ENCODE measurements around the gene DGKI. TPM values are rescaled to one million over a fixed set of nuclear protein-coding genes. Genes with fewer than 3 reads are reported as not detected.

Gene DGKI
- total RNA-seq, 1 experiment from 2014 or later, result 0.55 TPM

DNA sequence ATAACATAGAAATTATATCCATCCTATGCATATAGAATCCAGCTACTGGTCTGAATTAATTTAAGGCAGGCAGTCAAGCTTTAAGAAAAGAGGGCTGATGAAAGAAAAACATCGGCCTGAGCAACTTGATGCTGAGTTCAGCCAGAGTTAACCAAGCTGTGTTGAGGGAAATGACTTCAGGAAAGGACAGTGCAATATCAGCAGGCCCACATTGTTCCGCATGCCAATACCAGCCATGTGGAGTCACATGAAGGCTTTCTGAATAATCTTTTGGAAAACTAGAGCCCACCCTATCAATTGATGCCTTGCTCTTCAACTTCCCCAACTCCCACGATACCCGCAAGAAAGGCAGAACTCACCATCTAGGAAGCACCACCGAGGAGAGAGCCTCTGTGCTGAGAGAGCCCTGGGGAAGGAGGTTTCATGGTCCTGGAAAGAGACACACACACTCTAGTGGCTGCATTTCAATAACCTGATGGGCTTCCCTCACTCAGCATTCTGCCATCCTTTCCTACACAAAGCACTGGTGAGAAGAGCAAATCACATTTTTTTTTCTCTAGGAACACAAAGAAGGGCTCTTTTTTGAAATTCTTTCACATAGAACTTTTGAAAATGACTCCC lies 377.5 kb downstream of the DGKI start:
- H2BK15ac ChIP-seq (ENCODE audit: low read depth, low read length), result no peak overlapping the region
- no peaks in the 10 kb centered on the region for H3K4me1 ChIP-seq (ENCODE audit: insufficient read depth, low read length)
- no peak overlapping the region for H3K9ac ChIP-seq (ENCODE audit: extremely low read depth, insufficient read length, low read length)
- H4K5ac ChIP-seq (ENCODE audit: insufficient read length, low read depth, low read length), result no peak overlapping the region
- H3K4ac ChIP-seq (ENCODE audit: low read depth, low read length), result no peak overlapping the region
- H4K8ac ChIP-seq (replicated peaks; ENCODE audit: insufficient read length, low read depth, low read length), result no peak overlapping the region
- H3K79me1 ChIP-seq (ENCODE audit: insufficient read depth, low read depth, low read length, poor library complexity, severe bottlenecking), result no peaks in the 10 kb centered on the region
- no peaks in the 10 kb centered on the region for H3K79me2 ChIP-seq (ENCODE audit: insufficient read depth, low read length)
- no peaks in the 10 kb centered on the region for H3K9me3 Mint-ChIP-seq
- no peaks in the 10 kb centered on the region for H3K36me3 Mint-ChIP-seq (ENCODE audit: insufficient read depth in 1 of 3, low read depth in 3 of 3)
- H3K14ac ChIP-seq (ENCODE audit: insufficient read depth, low read length), result no peak overlapping the region
- H2BK20ac ChIP-seq (ENCODE audit: low read depth, low read length, poor library complexity, severe bottlenecking), result no peak overlapping the region
- H3K23ac ChIP-seq (ENCODE audit: insufficient read length, low read depth, low read length), result no peak overlapping the region
- peaks cover 0 to 3% of the 10 kb centered on the region in 2 experiments; a peak in 1 of 4 replicates for H3K4me1 Mint-ChIP-seq
- no peak overlapping the region for H3K56ac ChIP-seq (ENCODE audit: insufficient read length, low read depth, low read length)
- no peaks in the 10 kb centered on the region for H3K23me2 ChIP-seq (ENCODE audit: insufficient read length, low read depth, low read length, poor library complexity, severe bottlenecking)
- no peak for TF ChIP-seq CTCF (conservative IDR thresholded peaks at IDR 0.05)
- no peak overlapping the region for H2BK12ac ChIP-seq (ENCODE audit: insufficient read length, low read depth, low read length)
- no peak overlapping the region for H3K4me2 ChIP-seq (ENCODE audit: insufficient read depth, insufficient read length, low read length)
- WGBS (ENCODE audit: extremely low coverage, insufficient read length, low lambda C conversion rate), result no CpG with 5 or more reads among the region's 5 CpGs
- no peaks in the 10 kb centered on the region for H3K27me3 Mint-ChIP-seq (ENCODE audit: low read depth)
- H2BK120ac ChIP-seq (ENCODE audit: low read depth, low read length, poor library complexity, severe bottlenecking), result no peak overlapping the region
- H3K27ac Mint-ChIP-seq, result no peak overlapping the region; a peak in 1 of 7 replicates
- DNase-seq, result no peak
- no peak overlapping the region for H3K4me3 Mint-ChIP-seq
- no peak overlapping the region for H3T11ph ChIP-seq (ENCODE audit: low read length)
- no peak overlapping the region for H4K91ac ChIP-seq (ENCODE audit: insufficient read length, low read depth, low read length)
- no peak overlapping the region for H3K27ac ChIP-seq (ENCODE audit: insufficient read length, low read depth, low read length)
- H2AFZ ChIP-seq (ENCODE audit: low read length), result no peak overlapping the region
- H4K20me1 ChIP-seq (ENCODE audit: control insufficient read depth, insufficient read depth, insufficient read length), result no peaks in the 10 kb centered on the region
- H3K18ac ChIP-seq (ENCODE audit: insufficient read length, low read depth, low read length), result no peak overlapping the region
- H2BK5ac ChIP-seq (ENCODE audit: insufficient read length, low read length), result no peak overlapping the region
- H3K9me3 ChIP-seq (ENCODE audit: control insufficient read depth, low read depth, low read length), result no peaks in the 10 kb centered on the region
- H3K27me3 ChIP-seq (ENCODE audit: insufficient read depth, low read length), result no peaks in the 10 kb centered on the region
- no peak overlapping the region for H2AK5ac ChIP-seq (ENCODE audit: insufficient read length, low read length)
